Heart left ventricle (tissue), 16 donors: ENCODE data around the gene NEK4. TPM values are rescaled to one million over a fixed set of nuclear protein-coding genes. Genes with fewer than 3 reads are reported as not detected.
A peak's percentile ranks its signal among the peaks of the same experiment; 100 is the strongest.

Experiments used
- ATAC-seq, 4 donors: fragments of 200-7000 bp; cut with Tn5 transposase; one replicate each; pipeline ENCODE4 v1.9.1; 2020 to 2022; ENCODE audit warnings: moderate library complexity in 4 of 4, mild to moderate bottlenecking in 3 of 4, moderate number of reproducible peaks in 1 of 4
- DNase-seq, 5 donors: peaks; one replicate each; pipeline ENCODE4 v3.0.0-alpha.2; 2020
- H3K27ac ChIP-seq, 12 donors: fragments of 200-600 bp; sonication (generic) in 4 of 12; one replicate each; pipeline versions ENCODE4 v1.5.0 to v1.8.0; 2016 to 2022; ENCODE audit warnings: mild to moderate bottlenecking in 2 of 12
- H3K27me3 ChIP-seq, 9 donors: fragments of 200-600 bp; sonication (generic) in 2 of 9; one replicate each; pipeline versions ENCODE4 v1.5.1 to v1.8.0; 2016 to 2022; ENCODE audit warnings: mild to moderate bottlenecking in 3 of 9
- H3K36me3 ChIP-seq, 9 donors: fragments of 200-600 bp; sonication (generic) in 2 of 9; one replicate each; pipeline versions ENCODE4 v1.5.0 to v1.8.0; 2018 to 2022; ENCODE audit warnings: mild to moderate bottlenecking in 2 of 9
- H3K4me1 ChIP-seq, 12 donors: fragments of 200-600 bp; sonication (generic) in 4 of 12; one replicate each; pipeline versions ENCODE4 v1.5.0 to v1.8.0; 2016 to 2022; ENCODE audit warnings: mild to moderate bottlenecking in 3 of 12
- H3K4me3 ChIP-seq, 12 donors: fragments of 200-600 bp; sonication (generic) in 4 of 12; one replicate each; pipeline versions ENCODE4 v1.5.0 to v1.8.0; 2017 to 2022; ENCODE audit warnings: mild to moderate bottlenecking in 9 of 12, moderate library complexity in 4 of 12
- H3K9me3 ChIP-seq, 12 donors: fragments of 200-600 bp; sonication (generic) in 4 of 12; one replicate each; pipeline versions ENCODE4 v1.5.0 to v1.8.0; 2016 to 2022; ENCODE audit warnings: mild to moderate bottlenecking in 1 of 12
- POLR2A ChIP-seq, 2 donors: fragments of 450-650 bp; IDR thresholded peaks; one replicate each; pipeline ENCODE4 v1.6.1; 2017; ENCODE audit warnings: antibody characterized with exemption in 2 of 2, mild to moderate bottlenecking in 2 of 2, moderate library complexity in 2 of 2
- WGBS, 4 donors: extraction: QIAGEN DNeasy Blood & Tissue Kit in 2 of 4; methylation state at CpG; one replicate each; pipeline versions ENCODE4 v1.1.5 to v1.1.7; 2013 to 2018; 5-methylcytosine and 5-hydroxymethylcytosine counted together
- intact Hi-C, 10 donors: fragments of 100-400 bp; cut with DNase I; formaldehyde crosslinking; loops; one replicate each; pipeline versions ENCODE4 v1.11.1 to v1.14.2; 2022
- polyA plus RNA-seq, 2 donors: library from polyadenylated mRNA; stranded (reverse); fragments of 200-250 nt; gene quantifications; one replicate each; pipeline ENCODE4 v1.2.3, GENCODE V29; 2013
- total RNA-seq, 9 donors: library from RNA; depleted of rRNA in 2 of 9; stranded (reverse); fragments of >200 nt in 2 of 9; fragmentation: NEBNext Ultra II Directional in 3 of 9; extraction: Animal tissue kit (Norgen Biotek cat#: 25700) in 3 of 9; gene quantifications; one replicate each; pipeline versions ENCODE4 v1.1.0 to v1.2.4, GENCODE V29; 2016 to 2023
- TF ChIP-seq, protein P1 (sequence below), 12 donors: fragments of 200-600 bp; sonication (generic) in 4 of 12; IDR thresholded peaks; one replicate each; pipeline versions ENCODE4 v1.5.0 to v1.8.0; 2018 to 2022; ENCODE audit warnings: antibody characterized with exemption in 12 of 12, mild to moderate bottlenecking in 5 of 12
- donor health status: ischemic (EF 13 %, LVEDD 7.1; RV severe dilation, severe dysfunction).
- donor health status: healthy with polysubstance abuse.
- donor health status: DM: no; HTN: yes; CAD: no.
- donor health status: DM: no; HTN: no; CAD: no.
- donor health status: ischemic (EF 25% LVEDD 6.9; RV normal size, moderate dysfunction).
- donor health status: ischemic (EF 25% LVEDD 5.7; RV mildly dilated, moderate dysfunction).
- donor health status: healthy.
- donor health status: DM: yes; HTN: yes; CAD: no.
- donor health status: ischemic (EF 35%, LVEDD 5.7; RV mildly dilated, moderate dysfunction).
- donor health status: nonischemic (EF 11% LVEDD 7.7; RV severe dilation, severe dysfunction).
- donor health status: DM: yes; HTN: yes; CAD: no.
- donor health status: PGD.
- donor health status: ischemic (EF 29% LVEDD 5.4; RV normal size, mild dysfunction).
- donor health status: nonischemic (EF 23%, LVEDD 6.1; RV moderate dilation, normal function).

The NEK4 gene
- total and polyA plus RNA-seq, 11 donors: 2.7 to 21.5 (median 14.6) TPM

- WGBS, 4 donors: 2 to 3% (median 2%) methylated on average over 17 to 22 of the region's 22 CpGs
- peak overlapping the region; percentile 85 to 97 (median 91) for H3K27ac ChIP-seq
- no peaks in the 10 kb centered on the region for H3K27me3 ChIP-seq
- ATAC-seq: peak; percentile 3 to 27 (median 19)
- H3K4me3 ChIP-seq: peak overlapping the region; percentile 67 to 100 (median 95)
- no peak for TF ChIP-seq POLR2A (IDR thresholded peaks at IDR 0.05)
- TF ChIP-seq, protein P1, sequence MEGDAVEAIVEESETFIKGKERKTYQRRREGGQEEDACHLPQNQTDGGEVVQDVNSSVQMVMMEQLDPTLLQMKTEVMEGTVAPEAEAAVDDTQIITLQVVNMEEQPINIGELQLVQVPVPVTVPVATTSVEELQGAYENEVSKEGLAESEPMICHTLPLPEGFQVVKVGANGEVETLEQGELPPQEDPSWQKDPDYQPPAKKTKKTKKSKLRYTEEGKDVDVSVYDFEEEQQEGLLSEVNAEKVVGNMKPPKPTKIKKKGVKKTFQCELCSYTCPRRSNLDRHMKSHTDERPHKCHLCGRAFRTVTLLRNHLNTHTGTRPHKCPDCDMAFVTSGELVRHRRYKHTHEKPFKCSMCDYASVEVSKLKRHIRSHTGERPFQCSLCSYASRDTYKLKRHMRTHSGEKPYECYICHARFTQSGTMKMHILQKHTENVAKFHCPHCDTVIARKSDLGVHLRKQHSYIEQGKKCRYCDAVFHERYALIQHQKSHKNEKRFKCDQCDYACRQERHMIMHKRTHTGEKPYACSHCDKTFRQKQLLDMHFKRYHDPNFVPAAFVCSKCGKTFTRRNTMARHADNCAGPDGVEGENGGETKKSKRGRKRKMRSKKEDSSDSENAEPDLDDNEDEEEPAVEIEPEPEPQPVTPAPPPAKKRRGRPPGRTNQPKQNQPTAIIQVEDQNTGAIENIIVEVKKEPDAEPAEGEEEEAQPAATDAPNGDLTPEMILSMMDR (IDR thresholded peaks at IDR 0.05): no peak
- peaks cover 0 to 29% (median 22%) of the 10 kb centered on the region in 9 donors for H3K36me3 ChIP-seq
- intact Hi-C loops: loop anchor here in 1 of 10 donors (1.0 kb wide), 1 partner anchor 20 kb away; the partner anchor contains the start of gene PBRM1
- DNase-seq: peak in 2 of 5 donors; percentile 18 to 37
- H3K4me1 ChIP-seq: peaks cover 0 to 45% (median 32%) of the 10 kb centered on the region in 12 donors
- no peaks in the 10 kb centered on the region for H3K9me3 ChIP-seq
These were observed 65.9 kb downstream of the NEK4 start for GRCh38 chr3:52704611-52705437.

DNA sequence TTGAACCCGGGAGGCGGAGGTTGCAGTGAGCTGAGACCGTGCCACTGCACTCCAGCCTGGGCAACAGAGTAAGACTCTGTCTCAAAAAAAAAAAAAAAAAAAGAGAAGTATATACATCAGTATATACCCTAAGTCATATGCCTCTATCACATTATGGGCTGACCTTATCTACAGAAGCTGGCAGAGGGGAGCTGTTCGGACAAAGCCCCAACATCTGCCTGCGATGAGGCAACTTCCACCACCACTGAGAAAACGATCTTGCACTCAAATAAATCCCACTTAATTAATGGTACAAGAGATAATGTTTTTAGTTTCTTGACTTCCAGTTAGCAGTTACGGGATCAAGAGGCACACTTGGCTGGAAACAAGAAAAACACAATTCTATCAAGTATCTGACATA, 67.4 kb downstream of the NEK4 start:
- TF ChIP-seq POLR2A (IDR thresholded peaks at IDR 0.05): no peak
- TF ChIP-seq, protein P1 (IDR thresholded peaks at IDR 0.05): no peak
- Histone ChIP-seq H3K9me3 (no peaks in the 10 kb centered on the region), H3K4me3 (no peak overlapping the region), H3K27ac (no peak overlapping the region), H3K36me3 (peaks cover 0 to 29% (median 24%) of the 10 kb centered on the region in 9 donors), H3K4me1 (peaks cover 0 to 40% (median 32%) of the 10 kb centered on the region in 12 donors), H3K27me3 (no peaks in the 10 kb centered on the region)
- WGBS, 4 donors: 88 to 93% (median 90%) methylated on average over 7 of the region's 7 CpGs
- intact Hi-C loops: no loop called here
- ATAC-seq: no peak
- DNase-seq: no peak

- no peak for ATAC-seq
- Histone ChIP-seq H3K4me1 (no peaks in the 10 kb centered on the region), H3K27me3 (no peaks in the 10 kb centered on the region), H3K9me3 (no peaks in the 10 kb centered on the region), H3K4me3 (no peak overlapping the region), H3K27ac (no peak overlapping the region), H3K36me3 (peaks cover 0 to 77% (median 72%) of the 10 kb centered on the region in 9 donors)
- DNase-seq: no peak
- intact Hi-C loops: no loop called here
- TF ChIP-seq, protein P1 (IDR thresholded peaks at IDR 0.05): no peak
- TF ChIP-seq POLR2A (IDR thresholded peaks at IDR 0.05): no peak
- 93 to 98% (median 94%) methylated on average over 4 of the region's 4 CpGs for WGBS, 4 donors
These were observed 73.1 kb downstream of the NEK4 start for GRCh38 chr3:52697632-52697965.

DNA sequence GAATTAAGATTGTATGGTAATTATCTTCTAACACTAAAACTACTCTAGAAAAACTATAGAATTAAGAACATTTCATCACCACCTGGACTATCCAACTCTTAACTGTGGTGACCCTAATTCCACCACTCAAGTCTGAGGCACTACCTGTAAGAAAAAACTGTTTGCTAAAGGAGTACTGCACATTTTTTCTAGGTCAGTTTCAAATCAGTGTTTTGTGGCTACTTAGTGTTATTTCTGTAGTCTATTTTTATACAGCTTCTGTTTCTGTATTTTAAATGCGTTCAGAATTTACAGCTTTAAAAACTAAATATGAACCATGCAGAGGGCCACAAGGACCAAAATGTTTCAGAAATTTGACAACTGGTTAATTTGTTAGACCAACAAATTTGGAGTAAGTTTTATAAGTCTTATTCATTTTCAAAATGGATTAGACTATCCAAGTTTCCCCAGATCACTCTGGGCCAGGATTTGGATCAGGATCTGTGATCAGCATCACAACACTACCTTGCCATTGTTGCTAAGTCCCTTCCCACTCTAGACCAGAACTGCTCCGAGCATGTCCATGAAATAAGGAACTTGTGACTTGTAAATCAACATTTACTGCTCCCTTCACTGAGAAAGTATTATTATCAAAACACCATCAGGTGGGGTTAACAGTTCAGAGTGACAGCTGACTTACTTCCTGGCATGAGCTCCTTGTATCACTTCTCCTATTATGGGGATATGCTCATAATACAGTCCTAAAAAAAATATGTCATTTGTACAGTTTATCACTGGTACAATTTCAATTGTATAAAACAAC, 73.7 kb downstream of the NEK4 start:
- Histone ChIP-seq H3K4me3 (no peak overlapping the region), H3K36me3 (peaks cover 0 to 83% (median 78%) of the 10 kb centered on the region in 9 donors), H3K4me1 (no peaks in the 10 kb centered on the region), H3K27ac (no peak overlapping the region), H3K27me3 (no peaks in the 10 kb centered on the region), H3K9me3 (no peaks in the 10 kb centered on the region)
- DNase-seq (no peak), ATAC-seq (no peak)
- WGBS, 4 donors: 86 to 89% (median 87%) methylated on average over 2 of the region's 2 CpGs
- TF ChIP-seq POLR2A (IDR thresholded peaks at IDR 0.05): no peak
- TF ChIP-seq, protein P1 (IDR thresholded peaks at IDR 0.05): no peak
- intact Hi-C loops: no loop called here
